Transverse colon (tissue), 4 donors: ENCODE data around the gene TUBB4A.

ENCODE experiments used
- POLR2A ChIP-seq: fragments of 450-650 bp; IDR thresholded peaks from one replicate; pipeline ENCODE4 v1.6.1; 2016; ENCODE audit warnings: antibody characterized with exemption, mild to moderate bottlenecking, moderate library complexity
- POLR2AphosphoS5 ChIP-seq, 3 donors: sonication (generic); formaldehyde crosslinking; IDR thresholded peaks; one replicate each; pipeline ENCODE4 v1.6.1; 2016; ENCODE audit warnings: antibody characterized with exemption in 3 of 3
- TF ChIP-seq, protein P1 (sequence below), 5 experiments: fragments of 200-600 bp in 3 of 5; fragments of 450-650 bp in 2 of 5; sonication (generic) in 3 of 5; IDR thresholded peaks; 1 replicate in 2 of 5; 2 replicates in 3 of 5; pipeline ENCODE4 v1.5.1; 2016 to 2017; ENCODE audit warnings: antibody characterized with exemption in 5 of 5, inconsistent platforms in 3 of 5, mild to moderate bottlenecking in 2 of 5, moderate library complexity in 1 of 5

DNA sequence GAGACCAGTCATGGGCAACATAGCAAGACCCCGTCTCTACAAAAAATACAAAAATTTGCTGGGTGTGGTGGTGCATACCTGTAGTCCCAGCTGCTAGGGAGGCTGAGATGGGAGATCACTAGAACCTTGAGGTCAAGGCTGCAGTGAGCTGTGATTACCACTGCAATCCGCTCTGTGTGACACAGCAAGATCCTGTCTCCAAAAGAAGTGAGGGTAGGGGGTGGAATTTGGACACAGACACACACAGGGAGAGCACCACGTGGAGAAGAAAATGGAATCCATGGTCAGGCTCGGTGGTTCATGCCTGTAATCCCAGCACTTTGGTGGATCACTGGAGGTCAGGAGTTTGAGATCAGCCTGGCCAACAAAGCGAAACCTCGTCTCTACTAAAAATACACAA lies 37.4 kb upstream of the TUBB4A start:
- TF ChIP-seq, protein P1, sequence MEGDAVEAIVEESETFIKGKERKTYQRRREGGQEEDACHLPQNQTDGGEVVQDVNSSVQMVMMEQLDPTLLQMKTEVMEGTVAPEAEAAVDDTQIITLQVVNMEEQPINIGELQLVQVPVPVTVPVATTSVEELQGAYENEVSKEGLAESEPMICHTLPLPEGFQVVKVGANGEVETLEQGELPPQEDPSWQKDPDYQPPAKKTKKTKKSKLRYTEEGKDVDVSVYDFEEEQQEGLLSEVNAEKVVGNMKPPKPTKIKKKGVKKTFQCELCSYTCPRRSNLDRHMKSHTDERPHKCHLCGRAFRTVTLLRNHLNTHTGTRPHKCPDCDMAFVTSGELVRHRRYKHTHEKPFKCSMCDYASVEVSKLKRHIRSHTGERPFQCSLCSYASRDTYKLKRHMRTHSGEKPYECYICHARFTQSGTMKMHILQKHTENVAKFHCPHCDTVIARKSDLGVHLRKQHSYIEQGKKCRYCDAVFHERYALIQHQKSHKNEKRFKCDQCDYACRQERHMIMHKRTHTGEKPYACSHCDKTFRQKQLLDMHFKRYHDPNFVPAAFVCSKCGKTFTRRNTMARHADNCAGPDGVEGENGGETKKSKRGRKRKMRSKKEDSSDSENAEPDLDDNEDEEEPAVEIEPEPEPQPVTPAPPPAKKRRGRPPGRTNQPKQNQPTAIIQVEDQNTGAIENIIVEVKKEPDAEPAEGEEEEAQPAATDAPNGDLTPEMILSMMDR (IDR thresholded peaks at IDR 0.05) = no peak
- TF ChIP-seq POLR2AphosphoS5 (IDR thresholded peaks at IDR 0.05) = no peak
- TF ChIP-seq POLR2A = no peak
